Smooth muscle cell (in vitro differentiated cells): ENCODE data around the gene FGF2. TPM values are rescaled to one million over a fixed set of nuclear protein-coding genes. Genes with fewer than 3 reads are reported as not detected.

Experiments used
- DNase-seq: peaks from one replicate; lab custom pipeline; 2025; ENCODE audit not compliant: unreplicated experiment; lab: John Stamatoyannopoulos, UW
- H2AFZ ChIP-seq: fragments of 200-600 bp; sonication (generic); 2 replicates; pipeline ENCODE4 v1.6.0; 2016; ENCODE audit warnings: antibody characterized with exemption, low read depth, mild to moderate bottlenecking
- H3F3A ChIP-seq: fragments of 200-600 bp; sonication (generic); 2 replicates; pipeline ENCODE4 v1.6.0; 2017; ENCODE audit warnings: antibody characterized with exemption, low read depth
- H3K27ac ChIP-seq: fragments of 200-600 bp; sonication (generic); 2 replicates; pipeline ENCODE4 v1.5.1; 2016; ENCODE audit warnings: low read depth, mild to moderate bottlenecking
- H3K27me3 ChIP-seq: fragments of 200-600 bp; sonication (generic); 2 replicates; pipeline ENCODE4 v1.6.1; 2016; ENCODE audit warnings: low read depth, mild to moderate bottlenecking
- H3K36me3 ChIP-seq: fragments of 200-600 bp; sonication (generic); 2 replicates; pipeline ENCODE4 v1.5.1; 2016; ENCODE audit warnings: low read depth
- H3K4me1 ChIP-seq: fragments of 200-600 bp; sonication (generic); 2 replicates; pipeline ENCODE4 v1.5.1; 2016; ENCODE audit warnings: low read depth
- H3K4me2 ChIP-seq: fragments of 200-600 bp; sonication (generic); 2 replicates; pipeline ENCODE4 v1.6.0; 2016; ENCODE audit warnings: mild to moderate bottlenecking
- H3K4me3 ChIP-seq: fragments of 200-600 bp; sonication (generic); 2 replicates; pipeline ENCODE4 v1.5.1; 2016; ENCODE audit warnings: mild to moderate bottlenecking
- H3K79me2 ChIP-seq: fragments of 200-600 bp; sonication (generic); 2 replicates; pipeline ENCODE4 v1.6.0; 2016; ENCODE audit warnings: low read depth, mild to moderate bottlenecking
- H3K9ac ChIP-seq: fragments of 200-600 bp; sonication (generic); 2 replicates; pipeline ENCODE4 v1.6.0; 2016; ENCODE audit warnings: low read depth
- H3K9me3 ChIP-seq: fragments of 200-600 bp; sonication (generic); replicated peaks from 2 replicates; pipeline ENCODE4 v1.5.1; 2016; ENCODE audit warnings: low read depth
- H4K20me1 ChIP-seq: fragments of 200-600 bp; sonication (generic); 2 replicates; pipeline ENCODE4 v1.6.0; 2016; ENCODE audit warnings: low read depth
- WGBS: methylation state at CpG from one replicate; pipeline ENCODE4 v1.1.7; 2016; ENCODE audit warnings: low lambda C conversion rate; 5-methylcytosine and 5-hydroxymethylcytosine counted together
- polyA plus RNA-seq: library from polyadenylated mRNA; unstranded; fragments of >200 nt; fragmentation: Nextera tagmentation; extraction: Ambion mirVana; gene quantifications from 2 replicates; pipeline ENCODE4 v1.2.1, GENCODE V29; 2016
- total RNA-seq: library from RNA; depleted of rRNA; stranded (reverse); fragments of >200 nt; gene quantifications from 2 replicates; pipeline ENCODE4 v1.2.3, GENCODE V29; 2014
- TF ChIP-seq, protein P1 (sequence below): fragments of 200-600 bp; sonication (generic); IDR thresholded peaks from 2 replicates; pipeline ENCODE4 v1.5.1; 2017; ENCODE audit warnings: borderline replicate concordance, mild to moderate bottlenecking, antibody characterized with exemption; ENCODE audit not compliant: insufficient read depth, poor library complexity, severe bottlenecking

The FGF2 gene
- total and polyA plus RNA-seq, 2 experiments from 2014 or later, result 11.8 to 18.9 TPM

DNA sequence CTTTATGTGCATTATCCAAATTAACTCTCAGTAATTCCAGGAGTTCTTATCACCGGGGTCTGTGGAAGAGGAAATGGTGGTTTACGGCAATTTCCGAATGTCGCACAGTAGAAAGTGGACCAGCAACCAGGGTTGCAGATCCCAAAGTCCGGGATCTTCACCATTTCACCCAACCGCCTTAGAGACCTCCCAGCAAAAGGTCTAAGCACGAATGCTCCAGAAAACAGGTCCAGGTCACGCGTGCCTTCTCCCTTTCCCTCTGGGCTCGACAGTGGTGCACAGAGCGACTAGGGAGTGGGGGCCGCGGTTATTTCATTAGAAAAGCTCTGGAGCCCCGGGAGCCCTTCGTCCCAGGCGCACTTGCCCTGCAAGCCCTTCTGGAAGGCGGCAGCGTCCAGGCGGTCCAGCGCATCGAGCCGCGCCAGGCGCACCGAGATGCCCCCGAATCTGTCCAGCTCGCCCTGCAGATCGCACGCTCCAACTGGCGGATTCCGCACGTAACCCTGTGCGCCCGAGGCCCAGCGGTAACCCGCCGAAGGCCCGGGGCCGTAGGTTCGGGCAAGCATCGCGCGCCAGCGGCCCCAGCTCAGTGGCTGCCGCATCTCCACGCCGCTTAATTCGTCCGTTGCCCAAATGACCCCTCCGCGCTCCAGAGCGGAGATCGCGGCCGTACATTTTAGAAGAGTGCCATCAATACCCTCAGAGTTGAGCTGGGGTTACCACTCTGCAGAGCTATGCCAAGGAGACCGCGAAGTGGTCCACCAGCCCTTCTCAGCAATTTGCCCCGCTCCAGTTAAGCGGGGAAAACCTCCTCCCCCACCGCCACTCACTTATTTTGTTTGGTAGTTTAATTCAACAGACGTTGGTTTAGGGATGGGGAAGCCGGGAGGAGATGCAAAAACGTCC lies 95.6 kb downstream of the FGF2 start, which contains the start of gene NUDT6:
TSS of gene NUDT6 (minus strand) at position 627 of the 906 bp plus-strand sequence. CDS start at position 602, 25 bp downstream.
- H3K27ac ChIP-seq, result peak within 1 kb of the TSS; percentile 54
- H4K20me1 ChIP-seq, result no peaks in the 10 kb centered on the region
- H3K4me1 ChIP-seq, result peaks cover 15% of the 10 kb centered on the region
- peak within 1 kb of the TSS; percentile 97 for H3K4me2 ChIP-seq
- peak within 1 kb of the TSS; percentile 100 for H2AFZ ChIP-seq
- H3K27me3 ChIP-seq, result no peaks in the 10 kb centered on the region
- no peaks in the 10 kb centered on the region for H3K36me3 ChIP-seq
- peaks cover 33% of the 10 kb centered on the region for H3K79me2 ChIP-seq
- H3F3A ChIP-seq, result peaks cover 3% of the 10 kb centered on the region
- under 1% methylated on average over 58 of the region's 63 CpGs for WGBS
- DNase-seq, result peak; percentile 28
- H3K4me3 ChIP-seq, result peak within 1 kb of the TSS; percentile 86
- peak within 1 kb of the TSS; percentile 64 for H3K9ac ChIP-seq
- H3K9me3 ChIP-seq, result no peaks in the 10 kb centered on the region
- TF ChIP-seq, protein P1, sequence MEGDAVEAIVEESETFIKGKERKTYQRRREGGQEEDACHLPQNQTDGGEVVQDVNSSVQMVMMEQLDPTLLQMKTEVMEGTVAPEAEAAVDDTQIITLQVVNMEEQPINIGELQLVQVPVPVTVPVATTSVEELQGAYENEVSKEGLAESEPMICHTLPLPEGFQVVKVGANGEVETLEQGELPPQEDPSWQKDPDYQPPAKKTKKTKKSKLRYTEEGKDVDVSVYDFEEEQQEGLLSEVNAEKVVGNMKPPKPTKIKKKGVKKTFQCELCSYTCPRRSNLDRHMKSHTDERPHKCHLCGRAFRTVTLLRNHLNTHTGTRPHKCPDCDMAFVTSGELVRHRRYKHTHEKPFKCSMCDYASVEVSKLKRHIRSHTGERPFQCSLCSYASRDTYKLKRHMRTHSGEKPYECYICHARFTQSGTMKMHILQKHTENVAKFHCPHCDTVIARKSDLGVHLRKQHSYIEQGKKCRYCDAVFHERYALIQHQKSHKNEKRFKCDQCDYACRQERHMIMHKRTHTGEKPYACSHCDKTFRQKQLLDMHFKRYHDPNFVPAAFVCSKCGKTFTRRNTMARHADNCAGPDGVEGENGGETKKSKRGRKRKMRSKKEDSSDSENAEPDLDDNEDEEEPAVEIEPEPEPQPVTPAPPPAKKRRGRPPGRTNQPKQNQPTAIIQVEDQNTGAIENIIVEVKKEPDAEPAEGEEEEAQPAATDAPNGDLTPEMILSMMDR, result no peak

GRCh38 chr4:122922877-122923511 lies 96.4 kb downstream of the FGF2 start:
- WGBS, result under 1% methylated on average over 33 of the region's 34 CpGs
- TF ChIP-seq, protein P1, result no peak
- Histone ChIP-seq H3F3A (peaks cover 3% of the 10 kb centered on the region), H3K27ac (peak overlapping the region; percentile 54), H3K4me1 (peaks cover 15% of the 10 kb centered on the region), H3K27me3 (no peaks in the 10 kb centered on the region), H3K9ac (peak overlapping the region; percentile 64), H3K79me2 (peaks cover 33% of the 10 kb centered on the region), H3K9me3 (no peaks in the 10 kb centered on the region), H4K20me1 (no peaks in the 10 kb centered on the region), H2AFZ (peak overlapping the region; percentile 100), H3K4me3 (peak overlapping the region; percentile 86), H3K4me2 (peak overlapping the region; percentile 97), H3K36me3 (no peaks in the 10 kb centered on the region)
- DNase-seq, result peak; percentile 44

GRCh38 chr4:122928930-122929329 lies 102.3 kb downstream of the FGF2 start:
- Histone ChIP-seq H2AFZ (no peak overlapping the region), H3K79me2 (peaks cover 24% of the 10 kb centered on the region), H3K27ac (no peak overlapping the region), H3F3A (no peaks in the 10 kb centered on the region), H3K27me3 (no peaks in the 10 kb centered on the region), H3K9me3 (no peaks in the 10 kb centered on the region), H3K36me3 (peaks cover 15% of the 10 kb centered on the region), H3K4me1 (peaks cover 3% of the 10 kb centered on the region), H3K9ac (no peak overlapping the region), H3K4me3 (no peak overlapping the region), H4K20me1 (no peaks in the 10 kb centered on the region), H3K4me2 (no peak overlapping the region)
- 96% methylated on average over 1 of the region's 1 CpG for WGBS
- TF ChIP-seq, protein P1, result no peak
- DNase-seq, result no peak
